Ectodermal cell (in vitro differentiated cells): ENCODE results near the gene VEGFB.
A peak's percentile ranks its signal among the peaks of the same experiment; 100 is the strongest.

Experiments
- H3K27ac ChIP-seq: 2 replicates; pipeline ENCODE4 v1.7.0; 2013; ENCODE audit warnings: mild to moderate bottlenecking, low read depth, low read length; ENCODE audit not compliant: insufficient read depth, poor library complexity, severe bottlenecking
- H3K27me3 ChIP-seq: 2 replicates; pipeline ENCODE4 v1.7.0; 2013; ENCODE audit warnings: mild to moderate bottlenecking, low read length; ENCODE audit not compliant: insufficient read depth, control insufficient read depth, poor library complexity, severe bottlenecking
- H3K36me3 ChIP-seq: one replicate; pipeline ENCODE4 v1.7.0; 2013; ENCODE audit warnings: low read length; ENCODE audit not compliant: control insufficient read depth, insufficient read depth
- H3K4me1 ChIP-seq: one replicate; pipeline ENCODE4 v1.7.0; 2013; ENCODE audit warnings: low read length; ENCODE audit not compliant: control insufficient read depth, insufficient read depth
- H3K4me3 ChIP-seq: 2 replicates; pipeline ENCODE4 v1.7.0; 2013; ENCODE audit warnings: low read depth, low read length, control low read depth; ENCODE audit not compliant: insufficient read depth
- H3K9me3 ChIP-seq: 2 replicates; pipeline ENCODE4 v1.7.0; 2013; ENCODE audit warnings: mild to moderate bottlenecking, low read length, moderate library complexity; ENCODE audit not compliant: control insufficient read depth
- WGBS, 2 experiments: methylation state at CpG; one replicate each; pipeline ENCODE4 v1.1.7; 2013; ENCODE audit warnings: missing lambda C conversion rate in 2 of 2; 5-methylcytosine and 5-hydroxymethylcytosine counted together

The VEGFB gene

GRCh38 chr11:64268893-64269539 is 34.6 kb downstream of the VEGFB start:
- H3K36me3 ChIP-seq = peaks cover 3% of the 10 kb centered on the region
- H3K9me3 ChIP-seq = no peaks in the 10 kb centered on the region
- H3K4me3 ChIP-seq = peak overlapping the region; percentile 95
- H3K27ac ChIP-seq = peak overlapping the region; percentile 90
- 4 to 5% methylated on average over 34 of the region's 34 CpGs for WGBS, 2 experiments
- H3K27me3 ChIP-seq = no peaks in the 10 kb centered on the region
- H3K4me1 ChIP-seq = peaks cover 4% of the 10 kb centered on the region

GRCh38 chr11:64269540-64270220 is 35.3 kb downstream of the VEGFB start:
- Histone ChIP-seq H3K4me1 (peaks cover 4% of the 10 kb centered on the region), H3K27ac (peak overlapping the region; percentile 97), H3K36me3 (peaks cover 3% of the 10 kb centered on the region), H3K4me3 (peak overlapping the region; percentile 95), H3K27me3 (no peaks in the 10 kb centered on the region), H3K9me3 (no peaks in the 10 kb centered on the region)
- WGBS, 2 experiments = 0% methylated on average over 58 of the region's 58 CpGs

GRCh38 chr11:64275031-64275800 is 40.8 kb downstream of the VEGFB start:
- 91% methylated on average over 15 of the region's 15 CpGs for WGBS, 2 experiments
- Histone ChIP-seq H3K27me3 (no peaks in the 10 kb centered on the region), H3K36me3 (peaks cover 6% of the 10 kb centered on the region), H3K4me3 (no peak overlapping the region), H3K4me1 (peaks cover 3% of the 10 kb centered on the region), H3K27ac (no peak overlapping the region), H3K9me3 (no peaks in the 10 kb centered on the region)

GRCh38 chr11:64275841-64276240 is 41.5 kb downstream of the VEGFB start:
- no peak overlapping the region for H3K27ac ChIP-seq
- 89 to 97% methylated on average over 1 of the region's 2 CpGs for WGBS, 2 experiments
- H3K27me3 ChIP-seq = no peaks in the 10 kb centered on the region
- no peaks in the 10 kb centered on the region for H3K9me3 ChIP-seq
- no peak overlapping the region for H3K4me3 ChIP-seq
- peaks cover 6% of the 10 kb centered on the region for H3K36me3 ChIP-seq
- H3K4me1 ChIP-seq = peaks cover 3% of the 10 kb centered on the region

- H3K4me3 ChIP-seq = no peak overlapping the region
- 95 to 96% methylated on average over 17 of the region's 17 CpGs for WGBS, 2 experiments
- peaks cover 3% of the 10 kb centered on the region for H3K4me1 ChIP-seq
- H3K36me3 ChIP-seq = peaks cover 6% of the 10 kb centered on the region
- H3K27me3 ChIP-seq = no peaks in the 10 kb centered on the region
- no peaks in the 10 kb centered on the region for H3K9me3 ChIP-seq
- H3K27ac ChIP-seq = no peak overlapping the region
Observed at GRCh38 chr11:64276653-64277431, 42.5 kb downstream of the VEGFB start.

- peaks cover 6% of the 10 kb centered on the region for H3K36me3 ChIP-seq
- H3K27me3 ChIP-seq = no peaks in the 10 kb centered on the region
- no peak overlapping the region for H3K27ac ChIP-seq
- no peak overlapping the region for H3K4me3 ChIP-seq
- peaks cover 3% of the 10 kb centered on the region for H3K4me1 ChIP-seq
- no peaks in the 10 kb centered on the region for H3K9me3 ChIP-seq
- 84 to 86% methylated on average over 8 of the region's 8 CpGs for WGBS, 2 experiments
Observed at GRCh38 chr11:64278576-64279190, 44.3 kb downstream of the VEGFB start.

- Histone ChIP-seq H3K4me3 (no peak overlapping the region), H3K27ac (no peak overlapping the region), H3K4me1 (peaks cover 4% of the 10 kb centered on the region), H3K9me3 (no peaks in the 10 kb centered on the region), H3K27me3 (no peaks in the 10 kb centered on the region), H3K36me3 (no peaks in the 10 kb centered on the region)
- WGBS, 2 experiments = 95% methylated on average over 22 of the region's 22 CpGs
Observed at GRCh38 chr11:64281957-64282770, 47.8 kb downstream of the VEGFB start.

- H3K36me3 ChIP-seq = no peaks in the 10 kb centered on the region
- no peaks in the 10 kb centered on the region for H3K9me3 ChIP-seq
- H3K27ac ChIP-seq = no peak overlapping the region
- no peak overlapping the region for H3K4me3 ChIP-seq
- WGBS, 2 experiments = 85 to 90% methylated on average over 3 of the region's 3 CpGs
- H3K27me3 ChIP-seq = no peaks in the 10 kb centered on the region
- peaks cover 4% of the 10 kb centered on the region for H3K4me1 ChIP-seq
Observed at GRCh38 chr11:64283092-64283491, 48.7 kb downstream of the VEGFB start.
